ENCODE results near the gene TAL1.
A peak's percentile ranks its signal among the peaks of the same experiment; 100 is the strongest.

TAL1 gene

GRCh38 chr1:47178020-47178419 lies 54.0 kb downstream of the TAL1 start:
- DNase-seq (ENCODE audit: low read depth in 4 of 4, low spot score in 1 of 4) = no peak

GRCh38 chr1:47175227-47175934 lies 56.6 kb downstream of the TAL1 start:
- peak in 2 of 4 experiments; percentile 21 to 33 for DNase-seq (ENCODE audit: low read depth in 4 of 4, low spot score in 1 of 4)

DNA sequence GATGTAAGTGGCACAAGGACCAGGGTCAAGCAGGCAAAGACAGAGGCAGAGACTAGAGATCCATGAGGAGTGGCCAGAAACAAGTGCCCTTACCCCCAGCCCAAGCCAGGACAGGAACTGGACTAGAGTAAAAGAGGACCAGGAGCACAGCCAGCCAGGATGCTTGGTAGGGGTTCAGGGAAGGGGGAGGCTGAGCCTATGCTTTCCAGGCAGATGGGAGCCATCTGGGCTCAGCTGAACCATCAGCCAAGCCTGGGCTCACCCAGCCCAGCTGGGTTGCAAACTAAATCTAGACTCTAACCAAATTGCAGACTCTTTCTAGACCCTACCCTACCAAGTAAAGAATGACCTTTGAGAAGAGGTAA lies 57.4 kb downstream of the TAL1 start:
- DNase-seq (ENCODE audit: low read depth in 4 of 4, low spot score in 1 of 4) = no peak

DNA sequence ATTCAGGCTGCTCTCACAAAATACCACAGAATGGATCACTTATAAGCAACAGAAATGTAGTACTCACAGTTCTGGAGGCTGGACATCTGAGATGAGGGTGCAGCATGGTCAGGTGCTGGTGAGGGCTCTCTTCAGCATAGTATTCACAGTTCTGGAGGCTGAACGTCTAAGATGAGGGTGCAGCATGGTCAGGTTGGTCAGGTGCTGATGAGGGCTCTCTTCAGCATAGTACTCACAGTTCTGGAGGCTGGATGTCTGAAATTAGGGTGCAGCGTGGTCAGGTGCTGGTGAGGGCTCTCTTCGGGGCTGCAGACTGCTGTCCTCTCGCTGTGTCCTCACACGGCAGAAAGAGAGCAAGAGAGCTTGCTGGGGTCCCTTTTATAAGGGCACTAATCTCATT lies 59.2 kb downstream of the TAL1 start:
- DNase-seq (ENCODE audit: low read depth in 4 of 4, low spot score in 1 of 4) = no peak
